DMS114 treated with DMSO at 0.1 percent for 48 hours (cell line): ENCODE results near the gene CDKN2B-AS1.

Experiments used
- DNase-seq: peaks from one replicate; lab custom pipeline; 2025; ENCODE audit not compliant: unreplicated experiment; lab: John Stamatoyannopoulos, UW

CDKN2B-AS1 gene

GRCh38 chr9:22116758-22117157 lies 122.2 kb downstream of the CDKN2B-AS1 start:
- no peak for DNase-seq

GRCh38 chr9:22117511-22118384 lies 123.2 kb downstream of the CDKN2B-AS1 start:
- no peak for DNase-seq

- no peak for DNase-seq
Measured at GRCh38 chr9:22118810-22119521, 124.4 kb downstream of the CDKN2B-AS1 start.

- no peak for DNase-seq
Measured at GRCh38 chr9:22119522-22120158, 125.0 kb downstream of the CDKN2B-AS1 start.

GRCh38 chr9:22120159-22120549 lies 125.6 kb downstream of the CDKN2B-AS1 start:
- no peak for DNase-seq

- DNase-seq: no peak
Measured at GRCh38 chr9:22120595-22120994, 126.0 kb downstream of the CDKN2B-AS1 start.

GRCh38 chr9:22124263-22125011 lies 129.8 kb downstream of the CDKN2B-AS1 start:
- no peak for DNase-seq

GRCh38 chr9:22129133-22129532 lies 134.5 kb downstream of the CDKN2B-AS1 start:
- no peak for DNase-seq

- no peak for DNase-seq
Measured at GRCh38 chr9:22129633-22130032, 135.0 kb downstream of the CDKN2B-AS1 start.

- no peak for DNase-seq
Measured at GRCh38 chr9:22131817-22132216, 137.2 kb downstream of the CDKN2B-AS1 start.

GRCh38 chr9:22134390-22134789 lies 139.8 kb downstream of the CDKN2B-AS1 start:
- DNase-seq: no peak

- no peak for DNase-seq
Measured at GRCh38 chr9:22136461-22137096, 142.0 kb downstream of the CDKN2B-AS1 start.

GRCh38 chr9:22138956-22139660 lies 144.5 kb downstream of the CDKN2B-AS1 start:
- no peak for DNase-seq

GRCh38 chr9:22141908-22142307 lies 147.3 kb downstream of the CDKN2B-AS1 start:
- DNase-seq: no peak

GRCh38 chr9:22142671-22143070 lies 148.1 kb downstream of the CDKN2B-AS1 start:
- DNase-seq: no peak

- no peak for DNase-seq
Measured at GRCh38 chr9:22143799-22144625, 149.4 kb downstream of the CDKN2B-AS1 start.

GRCh38 chr9:22146604-22147003 lies 152.0 kb downstream of the CDKN2B-AS1 start:
- DNase-seq: no peak

GRCh38 chr9:22147813-22148527 lies 153.4 kb downstream of the CDKN2B-AS1 start:
- no peak for DNase-seq

GRCh38 chr9:22148528-22148875 lies 153.9 kb downstream of the CDKN2B-AS1 start:
- DNase-seq: no peak
